NCI-H748 (cell line): ENCODE data around the gene MBD4.
"Not testable (repeated sequence)": the region's sequence is repeated elsewhere in the genome, so short reads cannot be mapped to it uniquely, and the experiment has no call there.

Experiments
- DNase-seq: peaks from one replicate; lab custom pipeline; 2025; ENCODE audit not compliant: unreplicated experiment; lab: John Stamatoyannopoulos, UW

The MBD4 gene

DNA sequence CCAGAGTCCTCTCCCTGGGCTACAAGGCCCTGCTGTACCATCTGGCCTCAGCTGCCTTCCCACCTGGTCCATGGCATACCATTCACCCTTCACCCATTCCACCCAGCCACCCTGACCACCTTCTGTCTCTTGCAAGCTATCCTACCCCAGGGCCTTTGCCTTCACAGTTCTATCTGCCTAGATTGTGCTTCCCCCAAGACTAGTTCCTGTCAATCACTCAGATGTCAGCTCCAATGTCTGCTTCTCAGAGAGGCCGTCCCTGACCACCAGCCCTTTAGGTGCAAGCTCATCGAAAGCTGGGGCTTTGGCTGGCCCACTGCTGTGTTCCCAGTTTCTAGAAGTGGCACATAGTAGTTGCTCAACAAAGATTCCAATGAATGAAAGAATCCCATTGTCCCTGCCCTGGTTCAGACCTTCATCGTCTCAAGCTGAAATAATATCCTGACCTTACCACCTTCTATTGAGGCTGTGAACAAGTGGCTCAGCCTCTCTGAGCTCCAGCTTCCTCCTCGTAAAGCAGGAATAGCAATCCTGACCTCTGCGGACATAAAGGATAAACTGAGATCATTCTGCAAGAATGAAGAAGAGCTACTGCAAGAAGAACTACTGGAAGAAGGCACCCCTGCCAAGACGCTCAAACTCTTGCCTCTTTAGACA is 27.1 kb downstream of the MBD4 start:
- no peak for DNase-seq

DNA sequence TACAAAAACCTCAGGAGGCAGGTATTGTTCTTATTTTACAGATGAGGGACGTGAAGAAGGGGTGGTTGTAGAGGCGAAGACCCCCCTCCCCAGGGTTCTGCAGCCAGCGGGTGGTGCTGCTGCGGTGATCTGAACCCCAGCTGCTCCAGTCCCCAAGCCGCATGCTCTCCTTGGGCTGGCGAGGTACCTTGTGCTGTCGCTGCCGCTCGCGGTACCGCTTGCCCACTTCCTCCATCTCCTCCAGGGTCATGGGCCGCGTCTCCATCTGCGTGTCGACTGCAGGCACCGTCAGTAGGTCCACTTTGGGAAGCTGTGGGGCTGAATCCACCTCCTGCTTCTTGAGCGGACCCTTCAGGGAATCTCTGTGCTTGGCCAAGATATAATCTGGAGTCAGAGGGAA is 28.8 kb downstream of the MBD4 start:
- DNase-seq: no peak

DNA sequence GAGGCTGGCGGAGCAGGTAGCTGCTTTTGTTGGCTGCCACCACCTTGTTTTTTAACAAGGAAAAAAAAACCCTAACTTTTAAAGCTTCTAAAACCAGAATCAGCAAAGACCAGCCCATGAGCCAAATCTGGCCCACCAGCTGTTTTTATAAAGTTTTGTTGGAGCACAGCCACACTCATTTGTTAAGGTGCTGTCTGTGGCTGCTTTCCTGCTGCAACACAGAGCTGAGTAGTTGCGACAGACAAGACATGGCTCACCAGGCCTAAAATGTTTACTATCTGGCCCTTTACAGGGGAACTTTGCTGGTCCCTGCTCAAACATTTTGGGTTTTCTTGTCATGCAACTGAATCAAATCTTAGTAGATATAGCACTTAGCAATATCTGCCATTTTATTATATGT is 30.2 kb downstream of the MBD4 start:
- DNase-seq: no peak

DNA sequence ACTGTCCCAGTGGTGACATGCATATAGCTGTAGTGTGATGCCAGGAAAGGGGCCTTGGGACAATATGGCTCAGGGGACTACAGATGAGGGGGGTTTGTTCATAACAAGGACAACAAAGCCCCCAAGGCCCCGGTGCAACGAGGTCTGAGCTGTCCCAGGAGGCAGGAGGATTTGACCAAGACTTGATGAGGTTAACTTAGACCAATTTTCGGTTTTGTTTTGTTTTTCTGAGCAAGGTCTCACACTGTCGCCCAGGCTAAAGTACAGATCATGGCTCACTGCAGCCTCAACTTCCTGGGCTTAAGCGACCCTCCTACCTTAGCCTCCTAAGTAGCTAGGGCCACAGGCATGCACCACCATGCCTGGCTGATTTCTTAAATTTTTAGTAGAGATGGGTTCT is 35.1 kb downstream of the MBD4 start:
- no peak for DNase-seq

DNA sequence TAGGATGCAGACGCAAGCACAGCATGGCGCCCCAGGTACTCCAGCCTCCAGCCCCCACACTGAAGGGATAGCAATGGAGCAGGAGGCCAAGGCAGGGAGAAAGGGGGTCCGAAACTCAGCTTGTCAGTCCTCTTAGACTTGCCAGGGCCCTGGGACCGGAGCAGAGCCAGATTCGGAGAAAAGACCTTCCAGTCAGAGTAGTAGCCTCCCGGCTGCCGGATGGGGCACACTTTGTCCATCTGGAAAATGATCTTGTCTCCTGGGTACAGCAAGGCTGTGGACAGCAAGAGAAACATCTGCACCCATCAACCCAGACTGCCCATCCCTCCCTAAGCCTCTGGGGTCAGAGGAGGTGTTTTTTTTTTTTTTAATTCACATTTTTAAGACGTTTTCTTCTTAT is 35.6 kb downstream of the MBD4 start:
- no peak for DNase-seq

DNA sequence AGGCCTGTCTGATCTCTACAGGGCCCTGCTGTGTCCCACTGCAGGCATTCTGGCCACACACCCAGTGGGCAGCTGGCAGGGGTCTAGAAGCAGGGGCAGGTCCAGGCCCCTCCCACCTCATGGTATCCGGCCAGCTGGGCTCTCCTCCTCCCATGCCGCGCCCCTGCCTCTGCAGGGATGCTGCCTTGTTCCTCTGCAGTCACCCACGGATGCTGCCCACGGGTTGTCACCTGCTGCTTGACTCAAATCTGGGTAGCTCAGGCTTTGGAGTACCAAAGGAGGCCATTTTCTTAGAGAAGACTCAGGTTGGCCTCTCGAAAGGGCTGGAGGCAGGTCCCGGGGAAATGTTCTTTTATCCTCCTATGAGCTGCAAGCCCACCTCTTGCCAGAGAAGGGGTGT is 36.3 kb downstream of the MBD4 start:
- DNase-seq: no peak

DNA sequence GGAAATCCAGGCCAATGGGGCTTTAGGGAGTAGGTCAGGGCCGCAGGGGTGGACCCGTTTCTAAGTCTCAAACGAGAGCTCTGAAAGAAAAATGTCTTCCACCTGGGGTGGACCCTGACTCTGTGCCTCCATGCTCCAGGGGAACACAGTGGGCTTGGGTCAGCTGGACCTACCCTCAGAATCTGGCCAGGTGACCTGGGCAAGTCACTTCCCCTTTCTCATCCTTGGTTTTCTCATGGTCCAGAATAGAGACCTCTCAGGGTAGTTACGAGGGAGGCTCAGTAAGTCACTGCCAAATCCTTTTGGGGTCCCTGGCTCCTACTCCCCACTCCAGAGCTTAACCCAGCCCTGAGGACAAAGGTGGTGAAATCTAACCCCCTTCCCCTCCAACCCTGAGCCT is 37.1 kb downstream of the MBD4 start:
- DNase-seq: no peak

DNA sequence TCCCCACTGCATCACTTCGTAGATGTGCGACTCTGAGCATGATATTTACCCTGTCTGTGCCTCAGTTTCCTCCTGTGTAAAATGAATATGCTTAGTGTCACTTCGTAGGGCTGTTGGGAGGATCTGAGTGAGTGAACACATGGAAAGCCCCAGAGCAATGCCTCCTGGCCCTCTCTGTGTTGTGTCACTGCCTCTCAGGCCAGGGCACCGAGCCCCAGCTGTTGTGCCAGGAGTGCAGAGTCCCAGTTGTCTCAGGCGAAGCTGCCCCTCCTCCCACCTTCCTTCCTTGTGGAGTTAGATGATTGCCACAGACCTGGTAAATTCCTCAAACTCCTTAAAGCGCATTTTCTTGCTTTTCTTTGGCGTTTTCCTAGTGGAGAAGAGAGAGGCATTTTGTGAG is 37.5 kb downstream of the MBD4 start:
- DNase-seq: no peak

DNA sequence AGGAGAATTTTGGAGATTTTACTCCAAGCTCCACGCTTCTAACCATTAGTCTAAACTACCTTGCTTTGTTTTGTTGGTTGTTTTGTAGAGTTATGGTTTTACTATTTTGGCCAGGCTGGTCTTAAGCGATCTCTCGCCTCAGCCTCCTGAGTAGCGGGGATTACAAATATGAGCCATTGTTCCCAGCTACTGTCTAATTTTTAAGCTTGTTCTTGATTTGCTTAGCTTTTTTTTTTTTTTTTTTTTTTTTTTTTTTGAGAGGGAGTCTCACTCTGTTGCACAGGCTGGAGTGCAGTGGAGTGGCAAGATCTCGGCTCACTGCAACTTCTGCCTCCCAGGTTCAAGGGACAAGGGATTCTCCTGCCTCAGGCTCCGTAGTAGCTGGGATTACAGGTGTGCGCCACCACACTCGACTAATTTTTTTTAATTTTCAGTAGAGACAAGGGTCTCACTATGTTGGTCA is 39.8 kb downstream of the MBD4 start:
- peak; percentile 40 for DNase-seq

DNA sequence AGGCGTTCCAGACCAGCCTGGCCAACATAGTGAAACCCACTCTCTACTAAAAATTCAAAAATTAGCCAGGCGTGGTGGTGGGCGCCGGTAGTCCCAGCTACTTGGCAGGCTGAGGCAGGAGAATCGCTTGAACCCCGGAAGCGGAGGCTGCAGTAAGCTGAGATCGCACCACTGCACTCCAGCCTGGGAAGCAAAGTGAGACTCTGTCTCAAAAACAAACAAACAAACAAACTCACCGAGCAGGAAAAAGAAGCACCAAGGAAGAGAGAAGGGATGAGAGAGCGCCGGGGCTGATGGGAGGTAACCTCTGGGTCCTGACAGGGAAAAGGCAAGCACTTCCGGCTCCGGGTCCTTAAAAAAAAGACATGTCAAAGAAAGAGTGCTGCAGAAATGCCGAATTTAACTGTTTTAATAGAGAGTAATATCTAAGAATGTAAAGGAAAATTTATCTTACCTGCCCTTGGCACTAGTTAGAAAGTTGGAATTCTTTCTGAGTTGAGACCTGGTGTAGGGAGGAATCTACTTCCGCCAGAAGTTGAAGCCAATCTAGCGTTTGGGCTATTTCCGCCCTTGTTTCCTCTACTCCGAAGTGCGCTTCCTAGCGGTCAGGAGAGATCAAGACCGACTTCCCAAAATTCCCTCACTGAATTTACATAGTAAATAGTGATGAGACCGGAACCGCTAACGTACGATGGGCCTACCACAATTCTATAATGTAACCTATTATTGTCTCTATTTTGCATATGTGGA is 40.4 kb downstream of the MBD4 start:
- peak; percentile 91 for DNase-seq

DNA sequence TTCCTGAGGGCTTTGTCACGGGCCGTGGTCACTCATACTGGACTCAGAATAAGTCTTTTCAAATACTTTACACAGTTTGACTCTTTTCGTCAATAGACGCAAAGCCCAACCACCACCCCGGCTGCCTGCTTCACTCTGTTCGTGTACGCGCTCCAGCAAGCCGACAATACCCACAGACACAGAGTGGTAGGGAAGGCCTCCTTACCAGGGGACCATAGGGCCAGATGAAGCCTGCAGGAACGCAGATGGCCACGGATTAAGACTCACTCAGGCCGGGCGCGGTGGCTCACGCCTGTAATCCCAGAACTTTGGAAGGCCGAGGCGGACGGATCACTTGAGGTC is 41.0 kb downstream of the MBD4 start:
- DNase-seq: peak; percentile 1

DNA sequence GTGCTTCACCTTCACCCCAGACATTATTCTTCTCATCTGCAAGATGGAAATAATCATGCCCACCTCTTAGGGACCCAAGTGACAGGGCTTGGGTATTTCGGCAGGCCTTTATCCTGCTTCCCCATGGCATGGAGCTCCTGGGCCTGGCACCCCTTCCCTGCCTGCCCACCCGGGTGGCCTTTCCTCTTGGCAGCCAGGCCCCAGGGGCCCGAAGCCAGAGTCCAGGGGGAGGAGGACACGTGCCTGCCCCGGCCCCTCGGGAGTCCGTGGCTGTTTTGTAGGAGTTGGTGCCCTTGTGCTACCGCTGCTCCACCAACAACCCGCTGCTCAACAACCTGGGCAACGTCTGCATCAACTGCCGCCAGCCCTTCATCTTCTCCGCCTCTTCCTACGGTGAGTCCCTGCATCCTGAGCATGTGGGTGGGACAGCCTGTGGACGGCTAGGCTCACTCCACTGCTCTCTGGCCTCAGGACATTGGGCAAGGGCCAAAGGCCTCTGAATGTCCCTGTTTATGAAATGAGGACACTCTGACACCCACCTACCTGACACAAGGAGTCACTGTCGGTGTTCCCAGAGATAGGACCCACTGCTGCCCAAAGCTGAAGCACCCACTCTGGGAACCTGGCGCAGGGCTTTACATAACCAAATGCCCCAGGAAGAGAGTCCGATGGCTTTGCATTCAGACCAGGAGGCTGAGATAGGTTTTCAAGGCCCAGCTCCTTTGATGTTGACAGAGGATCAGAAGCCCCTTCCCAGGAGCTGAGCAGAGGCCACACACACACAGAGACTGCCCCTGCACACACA is 45.8 kb downstream of the MBD4 start:
- DNase-seq: not testable (repeated sequence)

DNA sequence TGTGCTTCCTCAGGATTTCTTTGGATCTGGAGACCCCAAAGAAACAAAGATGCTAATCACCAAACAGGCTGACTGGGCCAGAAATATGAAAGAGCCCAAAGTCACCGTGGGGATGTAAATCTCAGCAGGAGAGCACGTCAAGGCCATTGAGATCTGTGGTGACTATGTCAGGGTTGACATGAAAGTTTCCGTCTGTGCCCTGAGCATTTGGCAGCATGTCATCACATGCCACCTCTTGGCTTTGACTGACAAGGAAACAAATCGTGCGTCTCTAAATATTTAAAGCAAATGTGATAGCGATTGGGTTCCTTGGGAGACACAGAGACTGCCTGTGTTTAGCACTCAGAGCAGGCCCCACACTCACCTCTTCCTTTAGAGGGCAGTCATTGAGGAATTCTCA is 46.5 kb downstream of the MBD4 start:
- no peak for DNase-seq

DNA sequence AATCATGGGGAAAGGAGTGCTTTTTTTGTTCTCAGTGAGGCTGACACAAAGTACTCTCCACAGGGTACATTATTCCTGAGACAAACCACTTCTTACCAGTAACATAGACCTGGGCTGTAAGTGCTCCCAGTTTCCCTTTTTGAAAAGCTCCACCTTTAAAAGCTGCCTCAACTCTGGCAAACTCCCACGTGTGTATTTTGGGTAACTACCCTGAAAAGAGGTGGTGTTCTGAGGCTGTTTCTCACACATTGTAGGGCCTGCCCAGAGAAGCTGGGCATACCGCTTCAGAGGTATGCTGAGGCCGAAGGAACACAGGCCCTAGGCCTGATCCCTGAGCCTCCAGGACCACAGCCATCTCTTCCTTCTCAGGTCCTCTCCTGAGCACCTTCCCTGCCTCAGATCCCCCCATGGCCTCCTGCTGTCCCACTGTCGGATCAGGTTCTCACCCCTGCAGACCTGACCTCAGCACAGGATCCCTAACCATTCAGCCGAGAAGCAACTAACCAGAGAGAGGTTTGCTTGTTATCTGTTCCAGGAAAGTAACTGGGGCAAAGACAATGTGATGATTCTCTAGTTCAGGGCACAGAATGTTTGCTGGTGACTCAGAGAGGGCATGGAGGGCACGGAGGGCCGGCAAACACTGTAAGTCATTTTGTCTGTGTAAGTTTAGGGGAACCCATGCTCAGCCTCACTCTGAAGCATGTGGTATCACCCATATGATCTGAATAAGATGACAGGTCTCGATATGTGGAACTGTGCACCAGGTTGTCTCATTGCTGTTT is 47.5 kb downstream of the MBD4 start:
- DNase-seq: not testable (repeated sequence)

DNA sequence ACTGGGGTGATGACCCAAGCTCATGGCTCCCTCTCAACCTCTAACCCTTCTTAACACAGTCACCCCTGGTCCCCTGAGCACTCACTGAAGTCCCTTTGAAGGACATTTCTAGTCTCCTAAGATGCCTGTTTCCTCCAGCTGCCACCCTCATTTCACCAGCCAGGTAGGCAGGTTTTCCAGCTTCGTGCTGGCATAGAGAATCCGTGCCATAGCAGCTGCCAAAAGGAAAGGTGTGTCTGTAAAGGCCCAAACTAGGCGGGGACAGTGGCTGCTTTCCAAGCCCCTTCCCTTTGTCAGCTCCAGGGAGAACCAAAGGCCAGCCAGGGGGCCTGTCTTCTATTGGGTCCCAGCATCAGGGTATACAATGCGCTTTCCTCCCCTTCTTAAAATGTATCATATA is 48.2 kb downstream of the MBD4 start:
- DNase-seq: not testable (repeated sequence)

DNA sequence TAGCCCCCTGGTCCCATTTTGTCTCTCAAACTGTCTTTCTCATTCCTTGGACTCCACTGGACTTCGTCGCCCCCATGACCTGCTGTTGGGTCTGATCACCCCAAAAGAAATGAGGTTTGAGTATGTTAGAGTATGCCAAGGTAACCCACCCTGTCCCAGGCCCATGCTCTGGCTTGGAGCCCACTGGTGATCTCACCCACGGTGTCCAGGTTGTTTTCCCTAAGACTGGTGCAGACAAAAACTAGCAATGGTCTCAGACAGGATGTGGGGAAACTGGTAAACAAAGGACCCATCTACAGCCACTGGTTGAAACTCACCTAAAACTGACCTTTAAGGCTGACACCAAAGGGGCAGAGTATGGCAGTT is 50.2 kb downstream of the MBD4 start:
- no peak for DNase-seq

DNA sequence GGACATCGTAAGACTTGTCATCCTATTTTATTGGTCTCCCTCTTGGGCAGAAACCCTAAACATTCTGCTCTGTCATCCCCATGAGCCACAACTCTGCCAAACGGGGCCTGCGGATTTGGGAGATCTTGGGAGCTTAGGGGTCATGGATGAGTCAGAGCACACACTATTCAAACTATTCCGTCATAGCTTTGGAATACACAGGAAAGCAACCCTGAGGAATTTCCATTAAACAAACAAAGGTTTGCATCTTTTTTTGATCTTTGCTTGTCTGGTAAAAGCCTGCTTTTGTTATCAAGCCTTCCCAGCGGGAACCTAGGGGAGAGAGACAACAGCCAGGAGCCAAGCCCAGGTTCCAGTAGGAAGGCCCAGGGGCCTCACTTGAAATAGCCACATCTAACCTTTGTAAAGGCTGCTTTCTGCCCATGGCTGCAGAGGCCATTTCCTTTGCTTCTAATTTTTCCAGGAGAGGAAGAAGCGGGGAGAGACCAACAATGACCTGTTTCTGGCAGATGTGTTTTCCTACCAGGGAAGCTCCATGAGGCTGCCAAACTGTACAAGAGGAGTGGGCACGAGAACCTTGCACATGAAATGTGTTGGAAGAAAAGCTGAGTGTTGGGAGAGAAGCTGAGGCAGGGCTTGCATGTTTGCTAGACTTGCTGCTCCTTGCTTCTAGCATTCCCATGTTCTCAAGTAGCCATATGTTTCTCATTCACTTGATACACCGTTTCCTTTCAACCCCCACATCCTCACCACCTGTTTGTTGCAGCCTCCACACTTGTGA is 50.8 kb downstream of the MBD4 start:
- DNase-seq: not testable (repeated sequence)

DNA sequence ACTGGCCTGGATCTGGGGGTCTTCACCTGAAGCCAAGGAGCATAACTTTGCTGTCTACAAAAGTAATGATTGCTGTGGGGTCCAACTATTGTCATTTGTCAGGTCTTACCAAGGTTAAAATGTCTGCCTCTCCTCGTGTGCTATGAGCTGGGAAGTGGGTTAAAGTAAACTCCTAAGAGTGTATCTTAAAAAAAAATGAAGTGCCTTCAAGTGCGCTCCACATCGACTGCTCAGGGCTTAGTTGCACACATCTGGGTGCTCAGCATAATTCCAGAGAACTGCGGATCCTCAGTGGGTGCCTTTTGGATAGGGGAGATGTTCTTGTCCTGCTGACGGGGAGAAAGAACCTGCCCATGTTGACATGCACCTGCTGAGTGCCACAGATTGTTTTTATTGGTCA is 52.3 kb downstream of the MBD4 start:
- no peak for DNase-seq

DNA sequence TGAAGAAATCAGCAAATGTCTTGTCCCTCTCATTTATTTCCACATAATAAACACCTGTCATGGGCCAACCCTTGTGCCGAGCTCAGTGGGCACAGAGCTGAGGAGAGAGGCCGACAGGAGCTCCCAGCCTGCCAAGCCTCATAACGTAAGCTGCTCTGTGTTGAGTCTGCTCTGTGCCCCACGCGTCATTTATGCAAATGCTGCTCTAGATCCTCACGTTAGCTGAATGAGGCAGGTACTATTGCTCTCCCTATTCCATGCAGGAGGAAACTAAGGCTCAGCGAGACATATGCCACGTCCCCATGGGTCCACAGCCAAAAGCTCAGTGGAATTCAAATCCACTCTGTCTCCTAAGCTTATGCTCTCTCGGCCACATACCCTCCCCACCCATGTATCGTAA is 52.8 kb downstream of the MBD4 start:
- no peak for DNase-seq

DNA sequence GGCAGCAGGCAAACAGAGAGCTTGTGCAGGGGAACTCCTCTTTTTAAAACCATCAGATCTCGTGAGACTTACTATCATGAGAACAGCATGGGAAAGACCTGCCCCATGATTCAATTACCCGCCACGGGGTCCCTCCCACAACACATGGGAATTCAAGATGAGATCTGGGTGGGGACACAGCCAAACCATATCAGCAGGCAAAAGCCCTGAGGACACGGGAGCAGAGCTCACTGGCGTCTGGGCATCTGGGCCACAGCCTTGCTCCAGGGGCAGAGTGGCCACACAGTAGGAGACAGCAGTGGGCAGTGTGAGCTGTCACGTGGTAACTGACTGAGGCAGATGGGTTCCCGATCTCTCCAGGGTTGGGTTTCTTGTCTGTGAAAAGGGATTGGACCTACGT is 54.2 kb downstream of the MBD4 start:
- DNase-seq: not testable (repeated sequence)
